Adrenal gland (tissue), 5 donors: ENCODE data around the gene RPL28.

Experiments used
- POLR2A ChIP-seq, 2 donors: fragments of 450-650 bp; IDR thresholded peaks; one replicate each; pipeline ENCODE4 v1.6.1; 2017; ENCODE audit warnings: antibody characterized with exemption in 2 of 2, mild to moderate bottlenecking in 2 of 2, moderate library complexity in 1 of 2
- TF ChIP-seq, protein P1 (sequence below), 6 experiments: fragments of 450-650 bp in 4 of 6; fragments of 200-600 bp in 2 of 6; sonication (generic) in 1 of 6; IDR thresholded peaks; 1 replicate in 5 of 6; 2 replicates in 1 of 6; pipeline versions ENCODE4 v1.5.1 to v1.8.0; 2016 to 2021; ENCODE audit warnings: antibody characterized with exemption in 6 of 6, mild to moderate bottlenecking in 2 of 6, moderate library complexity in 1 of 6
- donor health status: DM: no; HTN: no; CAD: no.

DNA sequence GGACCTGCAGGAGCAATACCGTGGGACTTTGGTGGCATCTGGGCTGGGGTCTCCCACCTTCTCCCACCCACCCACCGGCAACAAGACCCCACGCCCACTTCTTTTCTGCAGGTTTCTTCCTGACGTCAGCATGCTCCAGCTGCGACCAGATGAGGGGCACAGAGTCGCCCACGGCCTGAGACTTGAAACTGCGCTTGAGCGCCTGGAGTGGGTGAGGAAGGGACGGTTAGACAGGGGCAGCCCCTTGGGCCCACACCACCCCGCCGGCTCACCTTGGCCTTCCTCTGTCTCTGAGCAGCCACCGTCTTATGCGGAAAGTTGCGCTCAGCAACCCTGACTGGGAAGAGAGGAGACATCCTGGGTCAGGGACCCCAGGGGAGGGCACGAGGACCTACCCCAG is 24.8 kb upstream of the RPL28 start:
- no peak for TF ChIP-seq POLR2A (IDR thresholded peaks at IDR 0.05)
- TF ChIP-seq, protein P1, sequence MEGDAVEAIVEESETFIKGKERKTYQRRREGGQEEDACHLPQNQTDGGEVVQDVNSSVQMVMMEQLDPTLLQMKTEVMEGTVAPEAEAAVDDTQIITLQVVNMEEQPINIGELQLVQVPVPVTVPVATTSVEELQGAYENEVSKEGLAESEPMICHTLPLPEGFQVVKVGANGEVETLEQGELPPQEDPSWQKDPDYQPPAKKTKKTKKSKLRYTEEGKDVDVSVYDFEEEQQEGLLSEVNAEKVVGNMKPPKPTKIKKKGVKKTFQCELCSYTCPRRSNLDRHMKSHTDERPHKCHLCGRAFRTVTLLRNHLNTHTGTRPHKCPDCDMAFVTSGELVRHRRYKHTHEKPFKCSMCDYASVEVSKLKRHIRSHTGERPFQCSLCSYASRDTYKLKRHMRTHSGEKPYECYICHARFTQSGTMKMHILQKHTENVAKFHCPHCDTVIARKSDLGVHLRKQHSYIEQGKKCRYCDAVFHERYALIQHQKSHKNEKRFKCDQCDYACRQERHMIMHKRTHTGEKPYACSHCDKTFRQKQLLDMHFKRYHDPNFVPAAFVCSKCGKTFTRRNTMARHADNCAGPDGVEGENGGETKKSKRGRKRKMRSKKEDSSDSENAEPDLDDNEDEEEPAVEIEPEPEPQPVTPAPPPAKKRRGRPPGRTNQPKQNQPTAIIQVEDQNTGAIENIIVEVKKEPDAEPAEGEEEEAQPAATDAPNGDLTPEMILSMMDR (IDR thresholded peaks at IDR 0.05): no peak
